ENCODE measurements around the gene ARID1A.

GRCh38 chr1:26789612-26789865 lies 93.7 kb downstream of the ARID1A start:
- no peak for TF ChIP-seq CTCF (IDR thresholded peaks at IDR 0.05)
- no peak for TF ChIP-seq POLR2A (IDR thresholded peaks at IDR 0.05)

All from right lobe of liver (tissue), 4 donors.